ENCODE measurements around the gene QARS1. TPM values are rescaled to one million over a fixed set of nuclear protein-coding genes. Genes with fewer than 3 reads are reported as not detected.

The QARS1 gene
- total RNA-seq, 1 donor from 2014 or later = 408 TPM

GRCh38 chr3:49135499-49135898 lies 30.9 kb upstream of the QARS1 start:
- TF ChIP-seq CTCF (conservative IDR thresholded peaks at IDR 0.05) = no peak
- DNase-seq (ENCODE audit: extremely low spot score, unreplicated experiment) = no peak
- peak overlapping the region; percentile 74 for H3K27ac Mint-ChIP-seq
- H3K4me3 Mint-ChIP-seq = peak overlapping the region; percentile 62
- no peaks in the 10 kb centered on the region for H3K36me3 Mint-ChIP-seq
- no peaks in the 10 kb centered on the region for H3K9me3 Mint-ChIP-seq
- H3K4me1 Mint-ChIP-seq (ENCODE audit: unreplicated experiment) = no peaks in the 10 kb centered on the region
- H3K27me3 Mint-ChIP-seq = no peaks in the 10 kb centered on the region

GRCh38 chr3:49134471-49135265 lies 30.1 kb upstream of the QARS1 start:
- Mint-ChIP-seq H3K4me3 (peak overlapping the region; percentile 71), H3K27me3 (no peaks in the 10 kb centered on the region), H3K27ac (peak overlapping the region; percentile 74), H3K9me3 (no peaks in the 10 kb centered on the region), H3K4me1 (ENCODE audit: unreplicated experiment) (no peaks in the 10 kb centered on the region), H3K36me3 (no peaks in the 10 kb centered on the region)
- no peak for DNase-seq (ENCODE audit: extremely low spot score, unreplicated experiment)
- TF ChIP-seq CTCF (conservative IDR thresholded peaks at IDR 0.05) = no peak

- no peaks in the 10 kb centered on the region for H3K9me3 Mint-ChIP-seq
Measured at GRCh38 chr3:49133226-49133951, 28.8 kb upstream of the QARS1 start.

GRCh38 chr3:49132437-49133225 lies 28.1 kb upstream of the QARS1 start, which contains the start of gene LAMB2:
TSS of gene LAMB2 (minus strand) at chr3:49133050. CDS start at chr3:49132867, 183 bp downstream.
- no peaks in the 10 kb centered on the region for H3K36me3 Mint-ChIP-seq
- H3K9me3 Mint-ChIP-seq = no peaks in the 10 kb centered on the region
- H3K27ac Mint-ChIP-seq = peak within 1 kb of the TSS; percentile 92
- no peak for TF ChIP-seq CTCF (conservative IDR thresholded peaks at IDR 0.05)
- peak within 1 kb of the TSS; percentile 95 for H3K4me3 Mint-ChIP-seq
- no peaks in the 10 kb centered on the region for H3K27me3 Mint-ChIP-seq
- H3K4me1 Mint-ChIP-seq (ENCODE audit: unreplicated experiment) = no peaks in the 10 kb centered on the region
- DNase-seq (ENCODE audit: extremely low spot score, unreplicated experiment) = no peak

More at GRCh38 chr3:49133226-49133951, 28.8 kb upstream of the QARS1 start:
- TF ChIP-seq CTCF (conservative IDR thresholded peaks at IDR 0.05) = no peak
- Mint-ChIP-seq H3K4me1 (ENCODE audit: unreplicated experiment) (no peaks in the 10 kb centered on the region), H3K27ac (peak overlapping the region; percentile 92), H3K27me3 (no peaks in the 10 kb centered on the region), H3K36me3 (no peaks in the 10 kb centered on the region), H3K4me3 (peak overlapping the region; percentile 95)
- DNase-seq (ENCODE audit: extremely low spot score, unreplicated experiment) = peak; percentile 86

- peak overlapping the region; percentile 92 for H3K27ac Mint-ChIP-seq
- no peak for TF ChIP-seq CTCF (conservative IDR thresholded peaks at IDR 0.05)
- H3K36me3 Mint-ChIP-seq = no peaks in the 10 kb centered on the region
- no peaks in the 10 kb centered on the region for H3K9me3 Mint-ChIP-seq
- H3K27me3 Mint-ChIP-seq = no peaks in the 10 kb centered on the region
- H3K4me3 Mint-ChIP-seq = peak overlapping the region; percentile 95
- no peaks in the 10 kb centered on the region for H3K4me1 Mint-ChIP-seq (ENCODE audit: unreplicated experiment)
- no peak for DNase-seq (ENCODE audit: extremely low spot score, unreplicated experiment)
Measured at GRCh38 chr3:49132073-49132436, 27.5 kb upstream of the QARS1 start.
